Suprapubic skin (tissue), 4 donors: Measurements from ENCODE around the gene RNFT2. TPM values are rescaled to one million over a fixed set of nuclear protein-coding genes. Genes with fewer than 3 reads are reported as not detected.

Source experiments
- DNase-seq, 2 donors: peaks; one replicate each; pipeline ENCODE4 v3.0.0-alpha.2; 2019; ENCODE audit warnings: low spot score in 2 of 2
- H3K27ac ChIP-seq: fragments of 200-600 bp; sonication (generic); one replicate; pipeline ENCODE4 v1.5.1; 2019
- H3K27me3 ChIP-seq: fragments of 200-600 bp; sonication (generic); one replicate; pipeline ENCODE4 v1.5.1; 2019
- H3K36me3 ChIP-seq: fragments of 200-600 bp; sonication (generic); one replicate; pipeline ENCODE4 v1.5.1; 2019
- H3K4me1 ChIP-seq: fragments of 200-600 bp; sonication (generic); one replicate; pipeline ENCODE4 v1.5.1; 2019
- H3K4me3 ChIP-seq: fragments of 200-600 bp; sonication (generic); one replicate; pipeline ENCODE4 v1.5.1; 2019; ENCODE audit warnings: mild to moderate bottlenecking
- H3K9me3 ChIP-seq: fragments of 200-600 bp; sonication (generic); one replicate; pipeline ENCODE4 v1.5.1; 2019
- EP300 ChIP-seq: sonication (generic); formaldehyde crosslinking; IDR thresholded peaks from one replicate; pipeline ENCODE4 v1.6.1; 2017; ENCODE audit warnings: antibody characterized with exemption
- POLR2A ChIP-seq, 2 donors: fragments of 450-650 bp; IDR thresholded peaks; one replicate each; pipeline ENCODE4 v1.6.1; 2017; ENCODE audit warnings: antibody characterized with exemption in 2 of 2, mild to moderate bottlenecking in 2 of 2, moderate library complexity in 2 of 2
- POLR2AphosphoS5 ChIP-seq, 3 donors: sonication (generic); formaldehyde crosslinking; IDR thresholded peaks; one replicate each; pipeline ENCODE4 v1.6.1; 2017; ENCODE audit warnings: antibody characterized with exemption in 3 of 3
- WGBS: methylation state at CpG from one replicate; pipeline ENCODE4 v1.1.5; 2018; 5-methylcytosine and 5-hydroxymethylcytosine counted together
- total RNA-seq, 4 donors: library from RNA; depleted of rRNA; stranded (reverse); fragments of >200 nt; gene quantifications; one replicate each; pipeline ENCODE4 v1.1.0, GENCODE V29; 2016
- TF ChIP-seq, protein P1 (sequence below), 2 donors: fragments of 200-600 bp in 1 of 2; fragments of 450-650 bp in 1 of 2; sonication (generic) in 1 of 2; IDR thresholded peaks; one replicate each; pipeline ENCODE4 v1.5.1; 2016 to 2019; ENCODE audit warnings: antibody characterized with exemption in 2 of 2, mild to moderate bottlenecking in 1 of 2, moderate library complexity in 1 of 2

RNFT2 gene
- total RNA-seq, 4 donors from 2014 or later: 0.40 to 1.4 (median 0.69) TPM

DNA sequence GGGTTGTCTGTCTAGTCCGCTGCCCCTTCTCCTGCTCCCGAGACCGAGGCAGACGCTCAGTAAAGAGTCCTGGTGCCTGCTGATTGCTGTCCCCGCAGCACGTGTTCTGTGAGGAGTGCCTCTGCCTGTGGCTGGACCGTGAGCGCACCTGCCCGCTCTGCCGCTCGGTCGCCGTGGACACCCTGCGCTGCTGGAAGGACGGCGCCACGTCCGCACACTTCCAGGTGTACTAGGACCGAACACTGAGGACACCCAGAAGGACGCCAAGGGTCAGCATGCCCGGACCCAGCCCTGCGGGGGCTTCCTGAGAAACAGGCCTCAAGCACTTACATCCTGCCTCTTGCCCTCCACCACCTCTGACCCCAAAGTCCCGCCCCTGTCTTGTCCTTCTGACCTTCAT is 111.1 kb downstream of the RNFT2 start:
- no peak overlapping the region for H3K27ac ChIP-seq
- TF ChIP-seq, protein P1, sequence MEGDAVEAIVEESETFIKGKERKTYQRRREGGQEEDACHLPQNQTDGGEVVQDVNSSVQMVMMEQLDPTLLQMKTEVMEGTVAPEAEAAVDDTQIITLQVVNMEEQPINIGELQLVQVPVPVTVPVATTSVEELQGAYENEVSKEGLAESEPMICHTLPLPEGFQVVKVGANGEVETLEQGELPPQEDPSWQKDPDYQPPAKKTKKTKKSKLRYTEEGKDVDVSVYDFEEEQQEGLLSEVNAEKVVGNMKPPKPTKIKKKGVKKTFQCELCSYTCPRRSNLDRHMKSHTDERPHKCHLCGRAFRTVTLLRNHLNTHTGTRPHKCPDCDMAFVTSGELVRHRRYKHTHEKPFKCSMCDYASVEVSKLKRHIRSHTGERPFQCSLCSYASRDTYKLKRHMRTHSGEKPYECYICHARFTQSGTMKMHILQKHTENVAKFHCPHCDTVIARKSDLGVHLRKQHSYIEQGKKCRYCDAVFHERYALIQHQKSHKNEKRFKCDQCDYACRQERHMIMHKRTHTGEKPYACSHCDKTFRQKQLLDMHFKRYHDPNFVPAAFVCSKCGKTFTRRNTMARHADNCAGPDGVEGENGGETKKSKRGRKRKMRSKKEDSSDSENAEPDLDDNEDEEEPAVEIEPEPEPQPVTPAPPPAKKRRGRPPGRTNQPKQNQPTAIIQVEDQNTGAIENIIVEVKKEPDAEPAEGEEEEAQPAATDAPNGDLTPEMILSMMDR (IDR thresholded peaks at IDR 0.05): no peak
- no peak for TF ChIP-seq EP300
- no peak for TF ChIP-seq POLR2A (IDR thresholded peaks at IDR 0.05)
- TF ChIP-seq POLR2AphosphoS5 (IDR thresholded peaks at IDR 0.05): no peak
- H3K4me1 ChIP-seq: no peaks in the 10 kb centered on the region
- 95% methylated on average over 14 of the region's 23 CpGs for WGBS
- H3K27me3 ChIP-seq: peaks cover 11% of the 10 kb centered on the region
- no peak overlapping the region for H3K4me3 ChIP-seq
- no peaks in the 10 kb centered on the region for H3K9me3 ChIP-seq
- no peak for DNase-seq
- H3K36me3 ChIP-seq: no peaks in the 10 kb centered on the region

DNA sequence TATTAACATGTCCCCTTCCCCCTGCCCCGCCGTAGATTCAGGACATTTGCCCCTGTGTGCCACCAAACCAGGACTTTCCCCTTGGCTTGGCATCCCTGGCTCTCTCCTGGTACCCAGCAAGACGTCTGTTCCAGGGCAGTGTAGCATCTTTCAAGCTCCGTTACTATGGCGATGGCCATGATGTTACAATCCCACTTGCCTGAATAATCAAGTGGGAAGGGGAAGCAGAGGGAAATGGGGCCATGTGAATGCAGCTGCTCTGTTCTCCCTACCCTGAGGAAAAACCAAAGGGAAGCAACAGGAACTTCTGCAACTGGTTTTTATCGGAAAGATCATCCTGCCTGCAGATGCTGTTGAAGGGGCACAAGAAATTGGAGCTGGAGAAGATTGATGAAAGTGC is 114.2 kb downstream of the RNFT2 start:
- DNase-seq: no peak
- H3K27ac ChIP-seq: no peak overlapping the region
- no peak overlapping the region for H3K4me3 ChIP-seq
- H3K9me3 ChIP-seq: no peaks in the 10 kb centered on the region
- no peaks in the 10 kb centered on the region for H3K36me3 ChIP-seq
- WGBS: 70% methylated on average over 6 of the region's 6 CpGs
- H3K4me1 ChIP-seq: no peaks in the 10 kb centered on the region
- TF ChIP-seq, protein P1 (IDR thresholded peaks at IDR 0.05): no peak
- TF ChIP-seq EP300 (no peak), POLR2A (IDR thresholded peaks at IDR 0.05) (no peak), POLR2AphosphoS5 (IDR thresholded peaks at IDR 0.05) (no peak)
- H3K27me3 ChIP-seq: peaks cover 27% of the 10 kb centered on the region

DNA sequence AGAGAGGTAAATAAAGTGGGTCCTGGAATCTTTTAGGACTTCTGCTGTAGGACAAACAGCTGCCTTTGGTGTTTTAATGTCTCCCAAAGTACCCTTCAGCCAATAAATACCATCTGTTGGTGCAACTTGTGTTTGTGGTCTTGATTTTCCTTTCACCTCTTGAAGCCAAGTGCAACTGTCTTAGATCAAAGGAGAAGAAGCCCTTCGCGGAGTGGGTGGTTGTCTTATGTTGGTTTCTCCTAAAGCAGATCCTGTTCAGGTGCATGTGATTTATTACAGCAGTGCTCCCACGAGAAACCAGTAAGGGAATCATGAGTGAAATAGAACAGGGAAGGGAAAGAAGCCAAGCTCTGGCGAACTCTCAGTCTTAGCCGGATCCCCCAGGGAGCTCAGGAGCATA is 115.4 kb downstream of the RNFT2 start:
- no peak for TF ChIP-seq POLR2AphosphoS5 (IDR thresholded peaks at IDR 0.05)
- TF ChIP-seq, protein P1 (IDR thresholded peaks at IDR 0.05): no peak
- Histone ChIP-seq H3K27ac (no peak overlapping the region), H3K27me3 (peaks cover 39% of the 10 kb centered on the region), H3K9me3 (no peaks in the 10 kb centered on the region), H3K4me3 (no peak overlapping the region), H3K36me3 (no peaks in the 10 kb centered on the region), H3K4me1 (no peaks in the 10 kb centered on the region)
- 46% methylated on average over 5 of the region's 5 CpGs for WGBS
- DNase-seq: no peak

DNA sequence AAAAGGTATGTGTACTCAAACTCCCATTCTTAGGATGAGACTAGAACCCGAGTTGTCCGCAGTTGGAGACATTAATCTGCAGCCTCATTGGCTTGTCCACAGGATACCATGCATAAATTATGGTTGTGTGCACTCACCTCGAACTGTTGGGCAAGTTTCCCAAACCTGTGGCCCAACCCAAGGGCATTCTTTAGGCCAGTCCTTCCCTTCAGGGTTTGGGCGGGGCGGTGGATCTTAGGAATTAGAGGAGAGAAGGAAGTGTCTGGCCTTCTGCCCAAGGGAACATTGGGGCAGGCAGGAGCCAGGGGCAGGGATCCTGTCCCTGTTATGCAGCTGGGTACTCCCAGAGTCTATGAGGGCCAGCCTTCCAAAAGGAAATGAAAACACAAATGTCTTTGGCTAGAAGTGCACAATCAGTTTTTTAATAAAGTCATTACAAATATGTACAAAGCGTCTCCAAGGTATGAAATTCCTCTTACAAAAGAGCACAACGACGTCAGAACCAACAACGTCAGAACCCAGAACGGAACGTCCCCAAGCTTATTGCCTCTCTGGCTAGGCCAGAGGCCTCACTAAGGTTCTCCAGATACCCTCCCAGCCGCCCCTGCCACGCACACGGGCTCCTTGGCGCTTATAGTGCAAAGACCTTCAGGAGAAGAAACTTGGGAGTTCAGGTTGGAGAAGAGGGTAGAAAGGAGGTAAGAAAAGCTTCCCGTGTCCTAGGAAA is 117.8 kb downstream of the RNFT2 start:
- no peak overlapping the region for H3K4me3 ChIP-seq
- H3K36me3 ChIP-seq: no peaks in the 10 kb centered on the region
- TF ChIP-seq EP300 (no peak), POLR2AphosphoS5 (IDR thresholded peaks at IDR 0.05) (no peak), POLR2A (IDR thresholded peaks at IDR 0.05) (no peak)
- TF ChIP-seq, protein P1 (IDR thresholded peaks at IDR 0.05): no peak
- WGBS: 89% methylated on average over 12 of the region's 16 CpGs
- peaks cover 40% of the 10 kb centered on the region for H3K27me3 ChIP-seq
- H3K27ac ChIP-seq: no peak overlapping the region
- DNase-seq: no peak
- H3K4me1 ChIP-seq: no peaks in the 10 kb centered on the region
- no peaks in the 10 kb centered on the region for H3K9me3 ChIP-seq

DNA sequence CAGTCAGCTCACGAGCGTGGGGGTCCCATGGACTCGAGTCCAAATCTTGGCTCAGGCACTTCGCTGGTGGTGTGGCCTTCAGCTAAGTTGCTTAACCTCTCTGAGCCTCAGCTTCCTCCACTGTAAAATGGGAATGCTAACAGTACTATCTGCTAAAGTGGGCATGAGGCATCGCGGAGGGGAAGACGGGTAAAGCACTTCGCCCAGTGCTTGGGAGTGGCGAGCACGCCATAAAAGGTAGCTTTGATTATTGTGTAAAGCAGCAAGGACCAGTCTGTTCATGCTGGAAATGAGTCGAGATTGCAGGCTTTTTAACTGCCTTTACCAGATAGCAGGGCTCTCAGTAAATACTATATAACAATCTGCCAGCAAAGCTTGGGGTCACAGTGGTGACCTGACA is 118.6 kb downstream of the RNFT2 start:
- 84% methylated on average over 11 of the region's 11 CpGs for WGBS
- H3K4me3 ChIP-seq: no peak overlapping the region
- no peaks in the 10 kb centered on the region for H3K9me3 ChIP-seq
- no peak for DNase-seq
- H3K27ac ChIP-seq: no peak overlapping the region
- no peaks in the 10 kb centered on the region for H3K36me3 ChIP-seq
- no peaks in the 10 kb centered on the region for H3K4me1 ChIP-seq
- no peak for TF ChIP-seq POLR2A (IDR thresholded peaks at IDR 0.05)
- TF ChIP-seq, protein P1 (IDR thresholded peaks at IDR 0.05): no peak
- TF ChIP-seq POLR2AphosphoS5 (IDR thresholded peaks at IDR 0.05): no peak
- H3K27me3 ChIP-seq: peaks cover 44% of the 10 kb centered on the region
